Measurements from ENCODE around the gene NALF2.

NALF2 gene

DNA sequence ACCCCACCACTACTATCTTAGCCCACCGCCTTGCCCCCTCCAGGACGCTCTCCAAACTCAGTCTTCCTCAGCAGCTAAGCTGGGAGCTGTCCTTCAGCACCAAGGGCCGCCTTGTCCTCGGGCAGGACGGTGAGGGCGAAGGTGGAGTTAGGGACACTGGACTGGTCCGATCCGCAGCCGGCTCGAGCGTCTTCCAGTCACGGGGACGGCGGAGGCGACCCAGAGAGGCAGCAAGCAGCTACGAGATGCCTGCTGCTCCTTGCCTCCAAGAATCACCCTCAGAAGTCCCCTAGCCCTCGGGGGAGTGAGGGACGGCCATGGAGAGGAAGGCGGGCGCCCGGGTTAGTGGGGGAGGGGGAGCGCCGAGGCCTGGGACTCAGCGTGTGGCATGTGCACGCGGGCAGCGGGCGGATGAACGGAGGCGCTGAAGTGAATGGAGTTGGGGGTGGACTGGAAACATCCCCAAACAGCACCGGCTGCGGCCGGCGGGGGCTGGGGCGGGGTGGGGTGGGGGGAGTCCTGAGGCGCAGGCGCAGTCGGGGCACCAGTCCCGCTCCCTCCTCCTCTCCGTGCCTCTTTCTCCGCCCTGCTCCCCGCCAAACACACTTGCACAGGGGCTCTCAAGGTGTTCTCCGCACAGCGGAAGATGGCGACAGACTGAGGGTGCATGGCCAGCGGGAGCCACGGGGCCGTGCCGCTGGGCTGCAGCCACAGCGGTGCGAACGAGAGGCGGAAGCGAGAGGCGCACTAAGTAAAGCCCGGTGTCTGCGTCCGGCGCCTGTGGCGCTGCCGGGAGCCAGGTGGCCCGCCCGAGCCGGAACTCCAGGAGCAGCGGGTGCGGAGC is at the start of gene NALF2:
NALF2 (plus strand) TSS at position 545 of the 844 bp plus-strand sequence. CDS start 957 bp downstream, outside the sequence.
- peak; percentile 44 for DNase-seq (ENCODE audit: low spot score)

DNA sequence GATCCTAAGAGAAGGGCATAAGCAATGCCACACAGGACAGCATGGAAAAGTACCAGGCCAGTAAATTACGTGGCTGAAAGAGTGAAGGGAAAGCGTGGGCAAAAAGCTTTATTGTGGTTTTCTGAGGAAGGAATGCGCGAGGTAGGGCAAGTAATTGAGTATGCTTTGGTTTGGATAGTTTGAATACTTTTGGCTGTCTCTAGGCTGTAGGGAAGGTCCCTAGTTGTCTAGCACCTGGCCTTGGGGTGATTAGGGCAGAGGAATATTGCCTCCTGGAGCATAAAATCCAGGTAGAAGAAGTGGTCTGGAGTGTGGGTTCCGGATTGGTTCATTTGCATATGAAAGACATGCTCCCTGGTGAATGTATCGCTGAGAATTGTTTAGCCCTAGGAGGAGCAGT is 46.4 kb upstream of the NALF2 start:
- no peak for DNase-seq (ENCODE audit: low spot score)

DNA sequence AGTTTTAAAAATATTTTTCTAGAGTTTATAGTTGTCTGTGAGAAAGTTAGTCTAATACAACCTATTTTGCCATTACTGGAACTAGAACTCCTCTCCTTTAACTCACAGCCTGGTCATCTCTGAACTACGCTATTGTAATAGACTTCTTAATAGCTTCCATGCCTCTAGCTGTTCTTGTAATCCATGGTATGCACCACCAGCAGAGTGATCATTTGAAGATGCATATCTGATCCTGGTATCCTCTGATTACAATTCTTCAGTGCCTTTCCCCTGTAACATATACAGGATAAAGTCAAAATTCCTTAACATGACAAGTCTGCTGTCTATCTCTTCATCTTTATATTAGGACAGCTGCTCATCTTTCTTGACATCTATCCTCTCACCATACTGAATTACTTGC is 37.6 kb upstream of the NALF2 start:
- DNase-seq (ENCODE audit: low spot score) = no peak

DNA sequence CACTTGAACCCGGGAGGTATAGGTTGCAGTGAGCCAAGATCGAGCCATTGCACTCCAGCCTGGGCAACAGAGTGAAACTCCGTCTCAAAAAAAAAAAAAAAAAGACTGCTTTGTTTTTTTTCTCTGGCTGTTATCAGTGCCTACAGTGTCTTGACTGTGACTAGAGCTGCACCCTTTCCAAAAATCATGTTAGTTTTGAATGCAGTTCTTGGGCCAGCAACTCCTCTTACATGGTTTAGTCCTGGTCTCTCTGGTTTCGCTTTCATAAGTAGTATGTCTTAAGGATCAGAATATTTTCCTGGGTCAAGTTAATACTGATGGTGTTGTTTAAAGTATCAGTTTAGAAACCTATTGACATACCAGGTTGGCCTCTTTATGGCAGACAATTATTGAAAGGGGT is 34.2 kb upstream of the NALF2 start:
- no peak for DNase-seq (ENCODE audit: low spot score)

DNA sequence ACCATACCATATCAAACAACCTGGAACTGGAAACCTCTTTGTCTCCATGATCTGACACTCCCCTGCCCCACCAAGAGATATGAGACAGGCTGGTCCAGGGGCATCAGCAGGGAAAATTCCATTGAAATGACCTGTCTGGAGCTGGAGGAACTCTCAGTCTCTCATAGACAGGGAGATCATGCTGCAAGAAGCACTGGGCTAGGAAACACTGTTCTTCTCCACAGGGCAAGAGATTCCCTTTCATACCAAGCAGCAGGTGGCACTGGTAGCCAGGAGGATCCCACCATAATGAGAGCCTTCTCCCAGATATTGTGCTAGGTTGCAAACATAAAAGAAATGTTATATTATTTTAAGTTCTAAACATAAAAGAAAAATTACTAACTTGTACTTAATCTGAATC is 14.5 kb upstream of the NALF2 start:
- DNase-seq (ENCODE audit: low spot score) = no peak

DNA sequence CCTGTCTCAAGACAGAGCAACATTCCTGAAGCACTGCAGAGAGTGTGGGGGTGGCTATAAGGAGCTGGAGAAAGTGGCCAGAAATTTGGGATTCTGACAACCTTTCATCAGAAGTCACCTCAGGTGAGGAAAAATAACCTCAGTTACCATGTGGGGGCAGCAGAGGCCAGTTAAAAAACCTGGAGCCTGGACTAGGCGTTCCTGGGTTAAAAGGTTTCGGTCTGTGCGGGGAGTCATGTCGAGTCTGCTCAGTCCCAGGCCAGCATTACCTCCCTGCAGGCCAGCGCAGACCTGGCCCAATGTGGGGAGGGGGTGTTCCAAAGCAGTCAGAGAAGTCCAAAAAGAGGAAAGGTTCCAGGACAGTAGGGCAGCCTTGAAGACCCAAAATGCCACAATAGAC is 10.9 kb upstream of the NALF2 start:
- DNase-seq (ENCODE audit: low spot score) = no peak

DNA sequence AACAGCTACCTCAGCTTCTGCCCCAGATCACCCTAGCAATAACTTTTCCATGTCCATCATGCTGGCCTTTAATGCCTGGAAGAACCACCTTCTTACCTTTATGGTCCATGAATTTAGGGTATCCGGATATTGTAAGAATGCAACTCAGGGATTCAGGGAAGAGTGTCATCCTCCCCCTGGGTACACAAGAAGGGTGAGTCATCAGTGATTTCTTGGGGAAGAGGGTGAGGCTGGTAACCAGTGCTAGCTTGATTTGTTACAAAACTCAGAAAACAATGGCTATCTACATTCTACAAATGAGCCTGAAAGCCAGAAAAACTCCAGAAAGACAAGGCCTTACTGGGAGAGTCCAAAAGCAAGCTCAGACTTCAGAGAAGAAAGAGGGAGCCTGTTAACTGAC is 10.4 kb upstream of the NALF2 start:
- no peak for DNase-seq (ENCODE audit: low spot score)

DNA sequence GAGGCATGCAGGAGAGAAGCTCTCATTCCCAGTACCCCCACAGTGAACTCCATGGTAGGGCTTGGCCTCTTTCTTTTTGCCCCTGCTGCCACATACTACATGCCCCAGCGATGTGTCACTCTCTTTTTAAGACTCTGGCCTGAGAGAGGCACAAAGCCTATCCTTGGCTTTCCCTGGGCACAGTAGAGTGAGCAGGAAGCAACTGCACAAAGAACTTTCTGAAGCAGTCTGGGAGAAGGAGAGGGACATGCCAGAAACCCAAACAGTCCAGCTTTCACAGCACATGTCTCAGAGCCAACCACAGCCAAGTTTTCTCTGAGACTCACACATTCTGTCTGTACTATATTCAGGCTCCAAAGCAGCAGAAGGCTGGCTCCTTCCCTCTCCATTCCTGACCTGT is 7.9 kb upstream of the NALF2 start:
- DNase-seq (ENCODE audit: low spot score) = no peak

DNA sequence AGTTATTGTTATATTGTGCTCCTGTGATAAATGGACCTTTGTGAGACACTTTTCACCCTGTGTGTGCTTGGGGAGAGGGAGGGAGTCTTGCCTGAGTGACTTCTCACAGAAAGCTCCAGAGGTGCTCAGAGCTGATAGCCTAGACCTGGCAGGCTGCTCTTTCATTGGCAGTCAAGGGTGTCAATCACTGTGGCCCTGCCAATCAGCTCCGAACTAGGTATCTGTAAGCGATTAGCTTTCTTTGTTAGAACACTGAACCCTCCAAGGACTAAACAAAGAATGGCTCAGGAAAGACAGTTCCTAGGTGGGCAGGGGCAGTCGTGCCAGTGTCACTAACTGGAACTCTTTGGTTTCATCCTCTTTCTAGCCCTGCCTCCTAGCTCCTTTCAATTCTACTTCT is 2.7 kb upstream of the NALF2 start:
- no peak for DNase-seq (ENCODE audit: low spot score)

DNA sequence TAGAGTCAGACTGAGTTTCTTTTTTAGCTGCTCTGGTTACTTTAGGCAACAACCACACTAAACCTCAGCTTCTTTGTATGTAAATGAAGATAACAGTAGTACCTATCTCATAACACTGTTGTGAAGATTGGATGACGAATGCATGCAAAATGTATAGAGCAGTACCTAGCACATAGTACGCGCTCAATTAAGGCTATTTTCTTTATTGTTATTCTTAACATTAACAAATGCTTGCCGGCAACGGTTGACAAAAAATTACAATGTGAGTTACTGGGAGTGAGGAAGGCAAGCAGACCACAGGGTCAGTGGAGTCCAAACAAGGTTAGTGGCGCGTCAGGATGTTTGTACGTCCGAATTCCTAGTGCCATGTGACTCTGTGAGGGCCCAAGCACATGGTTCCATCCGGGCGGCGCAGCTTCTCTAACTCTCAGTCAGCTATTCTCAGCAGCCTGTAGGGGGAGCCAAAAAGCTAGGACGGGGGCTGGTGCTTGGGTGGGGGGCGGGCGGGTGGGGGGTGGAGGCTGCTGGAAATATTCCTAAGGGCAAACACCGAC is 821 bp upstream of the NALF2 start:
- DNase-seq (ENCODE audit: low spot score) = no peak

DNA sequence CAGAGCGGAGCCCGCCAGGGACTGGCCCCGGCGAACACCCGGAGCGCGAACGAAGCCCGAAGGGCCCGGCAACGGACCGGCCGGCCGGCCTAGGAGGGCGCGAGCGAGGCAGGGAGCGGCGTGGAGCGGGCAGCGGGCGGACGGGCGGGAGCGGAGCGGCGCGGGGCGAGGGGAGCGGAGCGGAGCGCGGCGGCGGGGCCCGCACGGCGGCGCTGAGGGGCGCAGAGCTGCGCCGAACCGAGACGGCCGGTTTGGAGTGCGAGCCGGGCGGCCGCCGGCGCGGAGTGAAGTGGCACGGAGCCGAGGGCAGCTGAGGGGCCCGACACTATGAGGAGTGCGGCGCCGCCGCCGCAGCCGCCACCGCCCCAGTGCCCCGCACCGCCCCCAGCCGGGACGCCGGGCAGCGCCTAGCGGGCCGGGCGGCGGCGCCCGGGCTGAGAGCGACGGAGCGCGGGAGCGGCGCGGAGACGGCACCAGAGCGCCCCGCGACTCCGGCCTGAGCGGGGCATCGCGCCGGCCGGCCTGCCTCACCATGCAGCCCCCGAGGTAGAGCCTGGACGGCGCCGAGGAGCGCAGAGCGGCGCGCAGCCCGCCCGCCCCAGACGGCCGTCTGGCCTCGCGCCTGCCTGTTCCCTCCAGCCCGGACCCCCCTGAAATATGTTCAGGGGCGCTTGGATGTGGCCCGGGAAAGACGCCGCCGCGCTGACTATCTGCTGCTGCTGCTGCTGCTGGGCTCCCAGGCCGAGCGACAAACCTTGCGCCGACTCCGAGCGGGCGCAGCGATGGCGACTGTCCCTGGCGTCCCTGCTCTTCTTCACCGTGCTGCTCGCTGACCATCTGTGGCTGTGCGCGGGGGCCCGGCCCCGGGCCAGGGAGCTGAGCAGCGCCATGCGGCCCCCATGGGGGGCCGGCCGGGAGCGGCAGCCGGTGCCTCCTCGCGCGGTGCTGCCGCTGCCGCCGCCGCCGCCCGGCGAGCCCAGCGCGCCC is 793 bp downstream of the NALF2 start:
- DNase-seq (ENCODE audit: low spot score) = no peak

DNA sequence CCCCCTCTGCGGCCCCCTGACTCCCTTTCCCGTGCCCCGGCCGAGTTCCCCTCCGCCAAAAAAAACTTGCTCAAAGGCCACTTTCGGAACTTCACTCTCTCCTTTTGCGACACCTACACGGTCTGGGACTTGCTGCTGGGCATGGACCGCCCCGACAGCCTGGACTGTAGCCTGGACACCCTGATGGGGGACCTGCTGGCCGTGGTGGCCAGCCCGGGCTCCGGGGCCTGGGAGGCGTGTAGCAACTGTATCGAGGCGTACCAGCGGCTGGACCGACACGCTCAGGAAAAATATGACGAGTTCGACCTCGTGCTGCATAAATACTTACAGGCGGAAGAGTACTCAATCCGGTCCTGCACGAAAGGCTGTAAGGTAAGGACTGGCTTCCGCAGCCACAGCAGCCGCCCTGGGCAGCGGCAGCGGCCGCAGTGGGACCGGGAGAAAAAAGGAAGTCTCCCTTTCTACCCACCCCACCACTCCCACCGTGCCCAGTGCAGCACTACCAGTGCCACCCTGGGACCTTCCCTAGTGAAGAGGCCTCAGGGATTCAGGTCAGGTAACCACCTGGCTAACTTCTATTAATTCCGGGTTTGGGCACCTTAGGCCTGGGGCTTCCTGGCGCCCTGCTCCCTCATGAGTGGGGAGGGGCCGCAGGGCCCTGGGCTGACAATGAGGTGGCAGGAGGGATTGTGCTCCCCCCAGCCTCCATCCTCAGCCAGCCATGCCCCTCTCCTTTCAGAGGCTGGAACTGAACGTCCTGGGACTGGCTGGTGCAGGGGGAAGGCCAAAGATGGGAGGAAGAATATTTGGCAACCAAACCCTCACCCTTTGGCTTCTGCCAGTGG is 1.9 kb downstream of the NALF2 start:
- DNase-seq (ENCODE audit: low spot score) = no peak

DNA sequence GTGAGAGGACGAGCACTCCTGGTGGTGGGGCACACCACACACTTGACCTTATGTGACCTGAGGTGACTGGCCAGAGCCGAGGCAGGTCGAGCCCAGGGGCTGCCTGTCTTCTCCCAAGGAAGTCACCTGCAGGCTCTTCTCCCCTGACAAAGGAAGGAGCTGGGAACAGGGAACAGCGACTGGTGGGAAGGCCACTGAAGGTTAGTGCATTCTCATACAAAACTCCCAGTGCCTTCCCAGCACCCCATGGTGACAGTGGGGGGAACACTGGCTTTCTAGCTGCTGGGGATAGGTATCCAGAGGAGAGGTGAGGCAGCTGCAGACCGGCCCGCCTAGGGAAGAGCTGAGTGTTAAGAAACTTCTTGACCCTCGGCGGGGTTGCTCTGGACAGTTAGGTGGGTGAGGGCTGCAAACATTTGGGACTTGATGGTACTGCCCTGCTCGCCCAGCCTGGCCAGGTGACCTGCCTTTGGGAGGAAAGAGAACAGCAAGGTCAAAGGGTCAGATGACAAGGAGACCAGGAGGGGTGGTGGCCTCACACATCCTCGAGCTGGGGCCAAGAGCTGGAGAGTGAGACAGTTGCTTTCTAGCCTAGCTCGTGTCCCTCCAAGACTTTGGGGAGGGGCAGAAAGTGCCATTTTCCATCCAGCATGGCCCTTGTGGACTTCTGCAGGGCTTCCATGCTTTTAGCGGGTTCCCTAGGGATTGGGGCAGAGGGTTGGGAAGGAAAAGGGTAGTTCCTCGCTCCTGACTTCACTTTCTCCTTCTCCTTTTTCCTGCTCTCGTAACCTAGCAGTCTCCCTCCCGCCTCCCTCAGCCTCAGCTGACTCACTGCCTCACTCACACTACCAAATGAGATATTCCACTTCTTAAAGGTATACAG is 2.7 kb downstream of the NALF2 start:
- no peak for DNase-seq (ENCODE audit: low spot score)

DNA sequence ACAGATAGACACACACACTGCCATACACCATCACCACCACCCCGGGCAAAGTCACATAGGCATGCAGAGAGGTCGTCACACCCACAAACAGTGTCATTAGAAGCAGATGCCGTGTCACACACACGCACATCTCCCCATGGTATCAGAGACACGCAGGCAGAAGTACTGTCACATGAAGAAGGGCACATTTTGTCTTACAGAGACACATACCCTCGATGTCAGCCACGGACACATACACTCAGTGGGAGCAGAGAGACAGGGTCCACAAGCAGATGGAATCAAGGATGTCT is 3.3 kb downstream of the NALF2 start:
- DNase-seq (ENCODE audit: low spot score) = no peak

DNA sequence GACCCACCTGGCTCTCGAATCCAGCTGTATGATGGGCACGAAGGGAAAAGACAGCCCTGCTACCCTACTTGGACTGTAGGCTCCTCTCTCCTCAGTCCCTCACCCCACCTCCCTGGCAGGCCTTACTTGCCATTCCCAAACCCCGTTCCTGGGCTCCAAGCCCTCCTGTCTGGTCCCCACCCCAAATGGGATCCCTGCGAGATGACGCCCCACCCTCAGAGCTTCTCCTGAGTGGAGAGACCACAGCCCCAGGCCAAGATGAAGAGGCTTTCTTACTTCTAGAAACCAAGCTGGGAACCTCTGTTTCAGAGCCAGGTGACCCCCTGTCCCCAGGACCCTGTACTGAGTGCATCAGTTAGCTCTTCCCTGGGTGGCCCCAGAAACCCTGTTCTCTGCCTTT is 4.5 kb downstream of the NALF2 start:
- DNase-seq (ENCODE audit: low spot score) = no peak

DNA sequence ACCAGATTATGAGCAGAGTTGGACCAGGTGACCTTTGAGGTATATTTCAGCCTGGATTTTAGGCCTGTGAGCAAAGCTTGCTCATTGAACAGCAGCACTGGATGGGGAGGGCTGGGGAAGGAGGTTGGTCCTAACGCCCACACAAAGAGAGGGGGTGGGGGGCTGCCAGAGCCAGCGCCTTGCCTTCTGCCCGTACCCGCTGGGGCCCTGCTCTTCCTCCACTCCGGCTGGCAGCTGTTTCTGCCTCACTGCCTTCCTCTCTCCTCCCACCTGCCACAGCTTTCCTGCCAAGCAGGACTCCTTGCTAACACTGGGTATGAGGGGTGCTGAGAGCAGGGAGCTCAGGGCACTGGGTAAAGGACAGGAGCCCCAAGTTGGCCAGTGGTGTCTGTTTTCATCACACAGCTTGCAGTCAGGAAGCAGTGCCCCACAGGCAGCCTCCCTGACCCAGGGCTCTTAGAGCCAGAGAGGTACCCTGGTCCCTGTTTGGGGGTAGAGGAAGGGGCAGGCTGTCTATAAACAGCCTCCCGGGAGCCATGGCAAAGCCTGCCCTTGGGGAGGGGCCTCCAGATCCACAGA is 6.1 kb downstream of the NALF2 start:
- DNase-seq (ENCODE audit: low spot score) = no peak

DNA sequence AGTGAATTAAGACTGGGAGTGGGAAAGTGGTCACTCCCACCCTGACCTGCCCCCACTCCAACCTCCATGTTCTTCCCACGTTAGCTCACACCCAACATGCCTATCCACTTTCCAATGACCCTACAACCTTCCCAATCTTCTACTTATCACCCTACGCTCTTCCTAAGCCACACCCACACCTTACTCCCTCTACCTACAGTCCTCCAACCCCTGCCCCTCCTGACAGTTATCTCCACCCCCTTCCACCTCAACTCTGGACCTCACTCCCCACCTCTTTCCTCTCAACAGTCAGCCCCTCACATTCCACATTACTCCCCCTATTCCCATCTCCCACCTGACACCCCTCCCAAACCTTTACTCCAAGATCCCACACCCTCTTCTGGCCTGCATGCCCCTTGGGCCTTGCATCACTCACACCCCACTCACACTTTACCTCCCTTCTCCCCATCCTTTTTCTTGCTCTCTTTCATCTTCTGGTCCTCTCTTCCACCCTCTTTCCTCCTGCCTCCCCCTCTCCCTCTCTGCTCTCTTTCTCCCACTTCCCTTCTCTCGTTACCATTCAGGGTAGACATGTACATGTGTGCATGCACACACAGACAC is 6.9 kb downstream of the NALF2 start:
- DNase-seq (ENCODE audit: low spot score) = no peak

DNA sequence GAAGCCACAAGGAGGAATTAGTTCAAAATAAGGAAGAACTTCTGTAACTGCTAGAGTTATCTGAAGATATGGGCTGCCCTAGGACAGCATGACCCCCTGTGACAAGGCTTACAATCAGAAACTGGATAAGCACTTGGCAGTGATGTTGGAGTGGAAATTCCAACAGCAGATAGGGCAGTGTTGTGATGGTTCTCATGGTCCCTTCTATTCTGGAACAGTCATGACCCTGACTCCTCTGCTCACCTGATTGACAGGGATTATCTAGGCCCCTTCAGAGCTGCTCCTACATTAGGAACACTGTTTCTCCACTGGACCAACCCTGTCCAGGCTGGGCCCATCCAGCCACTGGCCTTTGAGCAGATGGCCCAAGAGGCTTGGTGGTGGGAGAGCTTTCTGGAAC is 17.9 kb downstream of the NALF2 start:
- no peak for DNase-seq (ENCODE audit: low spot score)

DNA sequence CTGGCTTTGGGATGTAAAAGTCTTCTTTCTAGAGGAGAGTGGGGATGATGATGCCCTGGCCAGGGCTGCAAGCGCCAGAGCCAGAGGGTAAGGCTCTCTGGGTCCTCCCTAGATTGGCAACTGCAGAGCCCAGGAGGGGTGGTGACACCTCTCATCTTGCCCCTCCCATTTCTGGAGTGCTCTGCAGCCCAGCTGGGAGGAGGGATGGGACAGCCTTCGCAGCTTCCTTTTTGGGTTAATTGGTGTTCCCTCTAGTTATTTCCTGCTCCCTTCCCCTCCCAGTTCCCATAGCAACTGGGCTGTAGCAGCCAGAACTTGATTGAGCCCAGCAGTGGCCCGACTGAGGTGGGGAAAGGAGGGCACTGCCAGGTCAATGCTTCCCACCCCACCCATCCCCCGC is 19.2 kb downstream of the NALF2 start:
- DNase-seq (ENCODE audit: low spot score) = no peak

DNA sequence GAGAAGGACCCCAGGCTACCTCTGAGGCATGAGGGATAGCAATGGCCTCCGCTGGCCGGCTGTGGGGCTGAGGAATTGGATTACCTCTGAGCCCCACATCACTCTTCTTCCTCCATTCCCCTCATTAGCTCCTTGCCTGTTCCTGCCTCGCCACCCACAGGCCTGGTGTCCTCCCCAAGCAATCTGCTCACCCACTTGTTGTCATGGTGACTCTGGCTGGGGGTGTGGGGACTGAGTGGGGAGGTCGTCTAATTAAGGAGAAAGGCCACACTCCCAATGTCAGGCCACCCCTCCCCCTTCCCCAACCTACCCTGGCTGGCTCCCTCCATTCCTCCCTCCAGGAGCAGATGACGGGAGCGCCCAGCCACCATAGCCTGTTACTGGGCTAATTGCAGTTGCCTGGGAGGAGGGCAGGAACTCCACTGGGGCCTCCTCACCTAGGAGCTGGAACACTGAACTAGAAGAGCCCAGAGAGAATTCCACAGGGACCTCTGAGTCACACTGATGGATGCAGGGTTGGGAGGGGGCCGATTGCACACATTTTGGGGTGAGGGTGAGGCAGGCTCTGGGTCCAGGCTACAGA is 20.7 kb downstream of the NALF2 start:
- DNase-seq (ENCODE audit: low spot score) = no peak

Data from hepatic stellate cell (primary cell).